Measurements from ENCODE around the gene GSTM3.

GSTM3 gene

GRCh38 chr1:109740615-109741373 lies at the start of gene GSTM3:
TSS of gene GSTM3 (minus strand) at chr1:109741038. CDS start at chr1:109740287, 751 bp downstream.
- no peak for DNase-seq

- DNase-seq = no peak
These were observed 49.5 kb upstream of the GSTM3 start for GRCh38 chr1:109790329-109790728.

- no peak for DNase-seq
These were observed 48.8 kb upstream of the GSTM3 start for GRCh38 chr1:109789551-109790180.

GRCh38 chr1:109788695-109789521 lies 48.1 kb upstream of the GSTM3 start:
- no peak for DNase-seq

GRCh38 chr1:109787845-109788601 lies 47.2 kb upstream of the GSTM3 start:
- DNase-seq = no peak

- DNase-seq = no peak
These were observed 46.5 kb upstream of the GSTM3 start for GRCh38 chr1:109787211-109787844.

- no peak for DNase-seq
These were observed 45.7 kb upstream of the GSTM3 start for GRCh38 chr1:109786531-109787021.

- no peak for DNase-seq
These were observed 45.3 kb upstream of the GSTM3 start for GRCh38 chr1:109786112-109786480.

GRCh38 chr1:109785446-109786111 lies 44.7 kb upstream of the GSTM3 start:
- DNase-seq = no peak

GRCh38 chr1:109784551-109785252 lies 43.9 kb upstream of the GSTM3 start:
- no peak for DNase-seq

GRCh38 chr1:109783436-109783835 lies 42.6 kb upstream of the GSTM3 start:
- DNase-seq = no peak

GRCh38 chr1:109782927-109783326 lies 42.1 kb upstream of the GSTM3 start:
- DNase-seq = no peak

- DNase-seq = no peak
These were observed 41.7 kb upstream of the GSTM3 start for GRCh38 chr1:109782514-109782913.

- no peak for DNase-seq
These were observed 41.0 kb upstream of the GSTM3 start for GRCh38 chr1:109781806-109782205.

GRCh38 chr1:109780982-109781381 lies 40.1 kb upstream of the GSTM3 start:
- DNase-seq = no peak

- no peak for DNase-seq
These were observed 37.3 kb upstream of the GSTM3 start for GRCh38 chr1:109777980-109778625.

GRCh38 chr1:109777436-109777835 lies 36.6 kb upstream of the GSTM3 start:
- DNase-seq = no peak

GRCh38 chr1:109776911-109777310 lies 36.1 kb upstream of the GSTM3 start:
- no peak for DNase-seq

GRCh38 chr1:109776206-109776835 lies 35.5 kb upstream of the GSTM3 start:
- DNase-seq = no peak

GRCh38 chr1:109775398-109775797 lies 34.6 kb upstream of the GSTM3 start:
- DNase-seq = no peak

Data from NCI-H1417 treated with DMSO at 0.1 percent for 48 hours (cell line).